HFFc6 (cell line): ENCODE data around the gene SLC25A21. TPM values are rescaled to one million over a fixed set of nuclear protein-coding genes. Genes with fewer than 3 reads are reported as not detected.

ENCODE experiments used
- DNase-seq: peaks from one replicate; pipeline ENCODE4 v3.0.0-alpha.2; 2018
- H3K27ac Mint-ChIP-seq: 2 replicates; pipeline ENCODE4 v1.8.0; 2020; ENCODE audit warnings: mild to moderate bottlenecking, mixed read lengths
- H3K27me3 Mint-ChIP-seq: 2 replicates; pipeline ENCODE4 v1.8.0; 2021; ENCODE audit warnings: mild to moderate bottlenecking, moderate library complexity, mixed read lengths; ENCODE audit not compliant: insufficient read depth
- H3K36me3 Mint-ChIP-seq: 2 replicates; pipeline ENCODE4 v1.8.0; 2021; ENCODE audit warnings: low read depth, mixed read lengths
- H3K4me1 Mint-ChIP-seq: 2 replicates; pipeline ENCODE4 v1.8.0; 2020; ENCODE audit warnings: low read depth, mixed read lengths
- H3K4me3 Mint-ChIP-seq: 2 replicates; pipeline ENCODE4 v1.8.0; 2020; ENCODE audit warnings: mild to moderate bottlenecking, moderate library complexity, mixed read lengths
- H3K9me3 Mint-ChIP-seq: 2 replicates; pipeline ENCODE4 v1.8.0; 2020; ENCODE audit warnings: mild to moderate bottlenecking, mixed read lengths
- total RNA-seq, 6 experiments: library from RNA; stranded (reverse); fragmentation: NEBNext Ultra II Directional; extraction: Animal tissue kit (Norgen Biotek cat#: 25700); gene quantifications; 2 replicates in 1 of 6; 3 replicates in 5 of 6; pipeline ENCODE4 v1.2.3, GENCODE V29; 2021
- TF ChIP-seq, protein P1 (sequence below): fragments of 200-600 bp; sonication (generic); IDR thresholded peaks from 2 replicates; pipeline ENCODE4 v1.5.0; 2021; ENCODE audit warnings: antibody characterized with exemption, mild to moderate bottlenecking

The SLC25A21 gene
- total RNA-seq, 6 experiments from 2014 or later: 0.33 to 1.1 (median 0.47) TPM

DNA sequence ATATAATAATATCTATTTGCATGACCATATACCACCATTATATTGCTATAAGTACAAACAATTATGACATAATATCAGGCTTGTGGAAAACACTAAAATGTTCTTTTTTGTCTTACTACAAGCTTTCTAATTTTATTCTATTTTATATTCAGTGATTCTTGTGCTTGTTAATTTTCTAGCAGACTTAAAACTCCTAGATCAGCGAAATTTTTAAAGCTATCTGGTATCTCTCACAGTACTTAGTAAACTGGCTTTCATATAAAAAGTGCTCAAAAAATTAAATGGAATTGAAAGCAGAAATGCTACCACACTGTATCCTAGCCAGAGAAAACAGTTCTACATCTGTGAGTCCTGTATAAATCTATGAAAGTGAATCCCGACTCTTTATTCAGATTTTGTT, 405.4 kb downstream of the SLC25A21 start:
- TF ChIP-seq, protein P1, sequence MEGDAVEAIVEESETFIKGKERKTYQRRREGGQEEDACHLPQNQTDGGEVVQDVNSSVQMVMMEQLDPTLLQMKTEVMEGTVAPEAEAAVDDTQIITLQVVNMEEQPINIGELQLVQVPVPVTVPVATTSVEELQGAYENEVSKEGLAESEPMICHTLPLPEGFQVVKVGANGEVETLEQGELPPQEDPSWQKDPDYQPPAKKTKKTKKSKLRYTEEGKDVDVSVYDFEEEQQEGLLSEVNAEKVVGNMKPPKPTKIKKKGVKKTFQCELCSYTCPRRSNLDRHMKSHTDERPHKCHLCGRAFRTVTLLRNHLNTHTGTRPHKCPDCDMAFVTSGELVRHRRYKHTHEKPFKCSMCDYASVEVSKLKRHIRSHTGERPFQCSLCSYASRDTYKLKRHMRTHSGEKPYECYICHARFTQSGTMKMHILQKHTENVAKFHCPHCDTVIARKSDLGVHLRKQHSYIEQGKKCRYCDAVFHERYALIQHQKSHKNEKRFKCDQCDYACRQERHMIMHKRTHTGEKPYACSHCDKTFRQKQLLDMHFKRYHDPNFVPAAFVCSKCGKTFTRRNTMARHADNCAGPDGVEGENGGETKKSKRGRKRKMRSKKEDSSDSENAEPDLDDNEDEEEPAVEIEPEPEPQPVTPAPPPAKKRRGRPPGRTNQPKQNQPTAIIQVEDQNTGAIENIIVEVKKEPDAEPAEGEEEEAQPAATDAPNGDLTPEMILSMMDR: no peak
- Mint-ChIP-seq H3K36me3 (no peaks in the 10 kb centered on the region), H3K4me3 (no peak overlapping the region), H3K27me3 (peaks cover 4% of the 10 kb centered on the region), H3K27ac (no peak overlapping the region), H3K9me3 (no peaks in the 10 kb centered on the region), H3K4me1 (no peaks in the 10 kb centered on the region)
- no peak for DNase-seq

DNA sequence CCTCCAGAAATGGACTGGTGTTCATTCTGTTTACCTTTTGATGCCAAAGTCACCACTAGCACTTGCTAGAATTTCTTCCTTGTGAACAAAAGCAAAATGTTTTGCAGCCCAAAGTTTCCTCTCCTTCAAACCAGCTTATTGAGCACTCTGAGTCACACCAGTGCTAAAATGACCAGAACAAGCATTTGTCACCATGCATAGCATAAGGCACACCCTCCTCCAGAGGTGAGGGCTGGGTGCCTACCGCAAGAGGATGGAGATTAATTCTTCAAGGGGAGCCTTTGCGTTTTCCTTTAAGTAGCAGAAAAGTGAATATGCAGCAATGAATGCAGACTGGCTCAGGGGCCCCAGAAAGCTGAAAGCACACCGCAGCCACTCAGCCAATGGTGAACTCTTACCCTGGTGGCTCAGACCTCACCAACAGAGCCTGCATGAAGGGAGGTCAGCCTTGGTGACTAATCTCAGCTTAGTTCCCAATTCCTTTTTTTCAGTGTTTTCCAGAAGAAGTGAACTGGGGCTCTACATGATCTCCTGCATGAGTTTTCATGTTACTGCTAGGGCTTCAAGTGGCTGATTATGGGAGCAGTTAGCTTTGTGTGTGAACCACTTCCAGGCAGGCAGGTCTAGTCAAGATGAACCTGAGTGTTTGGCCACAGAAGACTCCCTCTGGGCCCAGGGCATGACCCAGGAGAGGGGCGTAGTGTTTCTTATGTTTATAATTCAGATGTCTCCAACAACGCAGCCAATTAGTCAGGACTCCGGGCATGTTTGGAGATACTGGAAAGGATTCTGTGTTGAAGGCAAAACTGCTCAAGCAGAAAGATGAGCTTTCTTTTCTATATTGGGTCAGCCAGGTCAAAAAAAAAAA, 414.4 kb downstream of the SLC25A21 start:
- TF ChIP-seq, protein P1: no peak
- H3K27ac Mint-ChIP-seq: no peak overlapping the region

DNA sequence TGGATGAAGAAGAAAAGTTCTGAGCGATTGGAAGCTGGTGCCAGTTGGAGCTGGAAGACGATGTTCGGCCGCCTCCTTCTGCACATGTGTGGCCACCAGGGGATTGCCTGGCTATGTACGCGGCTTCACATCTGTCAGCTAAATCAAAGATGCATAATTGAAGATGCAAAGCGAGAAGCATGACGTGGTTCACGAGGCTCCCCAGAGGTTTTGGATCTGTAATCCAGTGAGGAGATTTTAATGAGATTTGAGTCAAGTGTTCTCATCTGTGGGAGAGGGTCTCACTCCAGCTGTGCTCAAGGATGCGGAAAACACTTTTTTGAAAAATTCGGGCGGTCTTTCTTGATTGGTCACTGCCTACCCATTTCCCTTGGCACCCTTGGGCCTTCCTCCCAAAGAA, 416.2 kb downstream of the SLC25A21 start:
- peaks cover 5% of the 10 kb centered on the region for H3K9me3 Mint-ChIP-seq
- no peak overlapping the region for H3K27ac Mint-ChIP-seq
- H3K4me3 Mint-ChIP-seq: no peak overlapping the region
- TF ChIP-seq, protein P1: no peak
- no peaks in the 10 kb centered on the region for H3K4me1 Mint-ChIP-seq
- H3K27me3 Mint-ChIP-seq: peaks cover 8% of the 10 kb centered on the region
- DNase-seq: no peak
- H3K36me3 Mint-ChIP-seq: no peaks in the 10 kb centered on the region

More for the DNA sequence above, 414.4 kb downstream of the SLC25A21 start:
- peaks cover 8% of the 10 kb centered on the region for H3K27me3 Mint-ChIP-seq
- no peak for DNase-seq
- H3K4me1 Mint-ChIP-seq: no peaks in the 10 kb centered on the region
- H3K4me3 Mint-ChIP-seq: no peak overlapping the region
- H3K9me3 Mint-ChIP-seq: peaks cover 5% of the 10 kb centered on the region
- H3K36me3 Mint-ChIP-seq: no peaks in the 10 kb centered on the region

DNA sequence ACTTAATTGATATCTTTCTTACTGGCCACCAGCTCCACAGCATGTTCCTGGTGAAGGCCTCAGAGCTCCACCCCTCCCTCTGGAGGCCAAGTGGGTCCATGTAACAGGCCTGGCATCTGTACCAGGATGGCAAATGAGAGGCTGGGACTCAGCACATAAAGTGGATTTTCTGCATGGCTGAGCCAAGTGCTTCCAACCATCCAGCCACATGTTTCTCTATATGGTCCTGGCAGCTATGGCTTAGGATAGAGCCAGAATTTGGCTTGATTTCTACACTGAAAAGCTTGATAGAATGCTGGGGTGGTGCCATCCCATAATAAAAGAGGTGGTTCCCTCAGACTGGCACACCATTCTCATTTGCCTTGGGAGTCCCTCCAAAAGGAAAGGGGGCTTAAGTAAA, 416.6 kb downstream of the SLC25A21 start:
- Mint-ChIP-seq H3K4me3 (no peak overlapping the region), H3K4me1 (no peaks in the 10 kb centered on the region), H3K9me3 (peaks cover 5% of the 10 kb centered on the region), H3K27ac (no peak overlapping the region), H3K36me3 (no peaks in the 10 kb centered on the region), H3K27me3 (peaks cover 8% of the 10 kb centered on the region)
- no peak for DNase-seq
- TF ChIP-seq, protein P1: no peak

DNA sequence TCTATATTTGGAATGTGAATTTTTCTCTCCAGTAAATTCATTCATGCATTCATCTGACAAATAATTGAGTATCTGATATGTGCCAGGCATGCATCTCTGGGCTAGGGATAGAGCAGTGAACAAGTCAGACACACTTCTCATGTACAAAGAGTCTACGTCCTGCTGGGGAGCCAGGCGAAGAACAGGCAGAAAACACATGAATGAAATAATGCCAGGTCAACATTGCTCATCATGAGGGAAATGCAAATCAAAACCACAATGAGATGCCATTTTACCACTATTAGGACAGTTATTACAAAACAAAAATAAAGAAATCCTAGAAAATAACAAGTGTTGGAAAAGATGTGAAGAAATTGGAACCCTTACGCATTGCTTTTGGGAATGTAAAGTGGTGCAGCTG, 420.5 kb downstream of the SLC25A21 start:
- no peak for DNase-seq
- H3K4me1 Mint-ChIP-seq: no peaks in the 10 kb centered on the region
- no peak overlapping the region for H3K4me3 Mint-ChIP-seq
- H3K9me3 Mint-ChIP-seq: peaks cover 5% of the 10 kb centered on the region
- no peaks in the 10 kb centered on the region for H3K36me3 Mint-ChIP-seq
- H3K27me3 Mint-ChIP-seq: peaks cover 6% of the 10 kb centered on the region
- H3K27ac Mint-ChIP-seq: no peak overlapping the region
- TF ChIP-seq, protein P1: no peak
